Smooth muscle cell (in vitro differentiated cells): Measurements from ENCODE around the gene IGF2BP2. TPM values are rescaled to one million over a fixed set of nuclear protein-coding genes. Genes with fewer than 3 reads are reported as not detected.
"Not testable (repeated sequence)": the region's sequence is repeated elsewhere in the genome, so short reads cannot be mapped to it uniquely, and the experiment has no call there.

Experiments
- DNase-seq: peaks from one replicate; lab custom pipeline; 2025; ENCODE audit not compliant: unreplicated experiment; lab: John Stamatoyannopoulos, UW
- H2AFZ ChIP-seq: fragments of 200-600 bp; sonication (generic); 2 replicates; pipeline ENCODE4 v1.6.0; 2016; ENCODE audit warnings: antibody characterized with exemption, low read depth, mild to moderate bottlenecking
- H3F3A ChIP-seq: fragments of 200-600 bp; sonication (generic); 2 replicates; pipeline ENCODE4 v1.6.0; 2017; ENCODE audit warnings: antibody characterized with exemption, low read depth
- H3K27ac ChIP-seq: fragments of 200-600 bp; sonication (generic); 2 replicates; pipeline ENCODE4 v1.5.1; 2016; ENCODE audit warnings: low read depth, mild to moderate bottlenecking
- H3K27me3 ChIP-seq: fragments of 200-600 bp; sonication (generic); 2 replicates; pipeline ENCODE4 v1.6.1; 2016; ENCODE audit warnings: low read depth, mild to moderate bottlenecking
- H3K36me3 ChIP-seq: fragments of 200-600 bp; sonication (generic); 2 replicates; pipeline ENCODE4 v1.5.1; 2016; ENCODE audit warnings: low read depth
- H3K4me1 ChIP-seq: fragments of 200-600 bp; sonication (generic); 2 replicates; pipeline ENCODE4 v1.5.1; 2016; ENCODE audit warnings: low read depth
- H3K4me2 ChIP-seq: fragments of 200-600 bp; sonication (generic); 2 replicates; pipeline ENCODE4 v1.6.0; 2016; ENCODE audit warnings: mild to moderate bottlenecking
- H3K4me3 ChIP-seq: fragments of 200-600 bp; sonication (generic); 2 replicates; pipeline ENCODE4 v1.5.1; 2016; ENCODE audit warnings: mild to moderate bottlenecking
- H3K79me2 ChIP-seq: fragments of 200-600 bp; sonication (generic); 2 replicates; pipeline ENCODE4 v1.6.0; 2016; ENCODE audit warnings: low read depth, mild to moderate bottlenecking
- H3K9ac ChIP-seq: fragments of 200-600 bp; sonication (generic); 2 replicates; pipeline ENCODE4 v1.6.0; 2016; ENCODE audit warnings: low read depth
- H3K9me3 ChIP-seq: fragments of 200-600 bp; sonication (generic); replicated peaks from 2 replicates; pipeline ENCODE4 v1.5.1; 2016; ENCODE audit warnings: low read depth
- H4K20me1 ChIP-seq: fragments of 200-600 bp; sonication (generic); 2 replicates; pipeline ENCODE4 v1.6.0; 2016; ENCODE audit warnings: low read depth
- WGBS: methylation state at CpG from one replicate; pipeline ENCODE4 v1.1.7; 2016; ENCODE audit warnings: low lambda C conversion rate; 5-methylcytosine and 5-hydroxymethylcytosine counted together
- polyA plus RNA-seq: library from polyadenylated mRNA; unstranded; fragments of >200 nt; fragmentation: Nextera tagmentation; extraction: Ambion mirVana; gene quantifications from 2 replicates; pipeline ENCODE4 v1.2.1, GENCODE V29; 2016
- total RNA-seq: library from RNA; depleted of rRNA; stranded (reverse); fragments of >200 nt; gene quantifications from 2 replicates; pipeline ENCODE4 v1.2.3, GENCODE V29; 2014
- TF ChIP-seq, protein P1 (sequence below): fragments of 200-600 bp; sonication (generic); IDR thresholded peaks from 2 replicates; pipeline ENCODE4 v1.5.1; 2017; ENCODE audit warnings: borderline replicate concordance, mild to moderate bottlenecking, antibody characterized with exemption; ENCODE audit not compliant: insufficient read depth, poor library complexity, severe bottlenecking

IGF2BP2 gene
- total and polyA plus RNA-seq, 2 experiments from 2014 or later, result 59.2 to 80.6 TPM

DNA sequence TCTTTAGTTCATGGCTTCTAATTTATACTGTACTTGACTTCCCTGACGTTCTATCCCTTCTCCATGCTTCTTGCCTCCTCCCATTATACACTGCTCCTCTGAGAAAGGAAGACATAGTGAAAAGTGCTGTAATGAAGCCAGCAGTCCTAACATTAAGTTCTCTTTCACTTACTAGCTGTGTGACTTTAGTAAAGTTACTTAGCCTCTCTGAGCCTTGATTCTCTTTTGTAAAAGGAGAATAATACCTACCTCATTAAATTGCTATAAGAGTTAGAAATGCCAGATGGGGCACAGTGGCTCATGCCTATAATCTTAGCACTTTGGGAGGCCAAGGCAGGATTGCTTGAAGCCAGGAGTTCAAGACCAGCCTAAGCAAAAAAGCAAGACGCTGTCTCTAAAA, 18.8 kb upstream of the IGF2BP2 start:
- TF ChIP-seq, protein P1, sequence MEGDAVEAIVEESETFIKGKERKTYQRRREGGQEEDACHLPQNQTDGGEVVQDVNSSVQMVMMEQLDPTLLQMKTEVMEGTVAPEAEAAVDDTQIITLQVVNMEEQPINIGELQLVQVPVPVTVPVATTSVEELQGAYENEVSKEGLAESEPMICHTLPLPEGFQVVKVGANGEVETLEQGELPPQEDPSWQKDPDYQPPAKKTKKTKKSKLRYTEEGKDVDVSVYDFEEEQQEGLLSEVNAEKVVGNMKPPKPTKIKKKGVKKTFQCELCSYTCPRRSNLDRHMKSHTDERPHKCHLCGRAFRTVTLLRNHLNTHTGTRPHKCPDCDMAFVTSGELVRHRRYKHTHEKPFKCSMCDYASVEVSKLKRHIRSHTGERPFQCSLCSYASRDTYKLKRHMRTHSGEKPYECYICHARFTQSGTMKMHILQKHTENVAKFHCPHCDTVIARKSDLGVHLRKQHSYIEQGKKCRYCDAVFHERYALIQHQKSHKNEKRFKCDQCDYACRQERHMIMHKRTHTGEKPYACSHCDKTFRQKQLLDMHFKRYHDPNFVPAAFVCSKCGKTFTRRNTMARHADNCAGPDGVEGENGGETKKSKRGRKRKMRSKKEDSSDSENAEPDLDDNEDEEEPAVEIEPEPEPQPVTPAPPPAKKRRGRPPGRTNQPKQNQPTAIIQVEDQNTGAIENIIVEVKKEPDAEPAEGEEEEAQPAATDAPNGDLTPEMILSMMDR, result no peak
- Histone ChIP-seq H3K79me2 (no peaks in the 10 kb centered on the region), H3K4me3 (no peak overlapping the region), H3K4me2 (no peak overlapping the region), H3K27me3 (no peaks in the 10 kb centered on the region), H3K9me3 (no peaks in the 10 kb centered on the region), H3K9ac (no peak overlapping the region), H3K27ac (no peak overlapping the region), H3K36me3 (no peaks in the 10 kb centered on the region), H3K4me1 (no peaks in the 10 kb centered on the region), H2AFZ (no peak overlapping the region), H4K20me1 (no peaks in the 10 kb centered on the region), H3F3A (no peaks in the 10 kb centered on the region)
- DNase-seq, result no peak
- 100% methylated on average over 2 of the region's 2 CpGs for WGBS

DNA sequence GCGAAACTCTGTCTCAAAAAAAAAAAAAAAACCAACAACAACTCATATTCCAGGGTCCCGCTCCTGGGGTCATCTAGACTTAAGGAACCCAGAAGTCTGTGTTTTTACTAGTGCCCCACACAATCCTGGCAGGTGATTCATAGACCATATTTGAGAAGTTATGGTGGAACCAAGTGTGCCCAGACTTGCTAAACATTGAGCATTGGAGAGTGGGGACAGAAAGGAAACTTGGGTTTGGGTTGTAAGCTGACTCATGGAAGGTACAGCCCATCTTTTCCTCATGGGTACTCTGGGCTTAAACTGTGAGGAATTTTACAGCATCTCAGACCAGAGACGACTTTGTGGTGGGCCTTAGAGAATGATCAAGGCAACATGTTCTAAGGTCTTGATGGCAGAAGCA, 18.3 kb upstream of the IGF2BP2 start:
- Histone ChIP-seq H3K9me3 (no peaks in the 10 kb centered on the region), H2AFZ (no peak overlapping the region), H3K36me3 (no peaks in the 10 kb centered on the region), H3K27me3 (no peaks in the 10 kb centered on the region), H3K4me2 (no peak overlapping the region), H4K20me1 (no peaks in the 10 kb centered on the region), H3K27ac (no peak overlapping the region), H3K79me2 (no peaks in the 10 kb centered on the region), H3K4me1 (no peaks in the 10 kb centered on the region), H3F3A (no peaks in the 10 kb centered on the region), H3K9ac (no peak overlapping the region), H3K4me3 (no peak overlapping the region)
- no peak for DNase-seq
- WGBS, result 100% methylated on average over 3 of the region's 3 CpGs
- TF ChIP-seq, protein P1, result no peak

DNA sequence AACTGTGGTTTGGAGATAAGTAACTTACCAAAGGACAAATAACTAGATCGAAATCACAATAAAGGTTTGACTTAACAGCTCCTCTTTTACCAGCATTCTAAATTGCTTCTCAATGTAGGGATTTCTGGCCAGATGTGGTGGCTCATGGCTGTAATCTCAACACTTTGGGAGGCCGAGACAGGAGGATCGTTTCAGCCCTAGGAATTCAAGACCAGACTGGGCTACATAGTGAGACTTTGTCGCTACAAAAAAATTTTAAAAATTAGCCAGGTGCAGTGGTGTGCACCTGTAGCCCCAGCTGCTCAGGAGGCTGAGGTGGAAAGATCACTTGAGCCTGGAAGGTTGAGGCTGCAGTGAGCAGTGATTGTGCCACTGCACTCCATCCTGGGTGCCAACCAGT, 17.4 kb upstream of the IGF2BP2 start:
- Histone ChIP-seq H3K4me3 (no peak overlapping the region), H4K20me1 (no peaks in the 10 kb centered on the region), H3K79me2 (no peaks in the 10 kb centered on the region), H3F3A (no peaks in the 10 kb centered on the region), H3K9me3 (no peaks in the 10 kb centered on the region), H3K4me2 (no peak overlapping the region), H3K9ac (no peak overlapping the region), H3K27me3 (no peaks in the 10 kb centered on the region), H3K4me1 (no peaks in the 10 kb centered on the region), H3K36me3 (no peaks in the 10 kb centered on the region), H3K27ac (no peak overlapping the region), H2AFZ (no peak overlapping the region)
- TF ChIP-seq, protein P1, result no peak
- WGBS, result 91% methylated on average over 4 of the region's 4 CpGs
- DNase-seq, result no peak

DNA sequence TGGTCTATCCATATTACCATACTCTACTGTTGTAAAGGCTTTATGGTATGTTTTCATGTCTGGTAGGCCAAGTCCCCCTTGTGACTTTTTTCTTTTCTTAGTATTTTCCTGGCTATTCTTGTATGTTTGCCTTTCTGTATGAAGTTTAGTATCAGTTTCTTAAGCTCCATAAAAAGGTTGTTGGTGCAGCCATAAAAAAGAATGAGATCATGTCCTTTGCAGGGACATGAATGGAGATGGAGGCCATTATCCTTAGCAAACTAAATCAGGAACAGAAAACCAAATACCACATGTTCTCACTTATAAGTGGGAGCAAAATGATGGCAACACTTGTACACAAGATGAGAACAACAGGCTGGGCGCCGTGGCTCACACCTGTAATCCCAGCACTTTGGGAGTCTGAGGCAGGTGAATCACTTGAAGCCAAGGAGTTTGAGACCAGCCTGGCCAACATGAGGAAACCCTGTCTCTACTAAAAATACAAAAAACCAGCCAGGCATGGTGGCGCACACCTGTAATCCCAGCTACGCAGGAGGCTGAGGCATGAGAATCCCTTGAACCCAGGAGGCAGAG, 13.7 kb upstream of the IGF2BP2 start:
- not testable (repeated sequence) for H3K9ac ChIP-seq, H3F3A ChIP-seq, DNase-seq, H3K79me2 ChIP-seq, H3K4me3 ChIP-seq, H3K36me3 ChIP-seq, H3K4me1 ChIP-seq, H3K9me3 ChIP-seq, H3K27ac ChIP-seq, H3K27me3 ChIP-seq, H3K4me2 ChIP-seq, H2AFZ ChIP-seq, H4K20me1 ChIP-seq
- WGBS, result 94% methylated on average over 4 of the region's 4 CpGs
